Erythroblast (primary cell): ENCODE results near the gene ITPK1.

Experiments
- GATA1 ChIP-seq: IDR thresholded peaks from 2 replicates; pipeline ENCODE4 v1.6.1; 2011; ENCODE audit warnings: low read depth, mild to moderate bottlenecking, control low read depth, low read length, moderate library complexity
- POLR2A ChIP-seq: IDR thresholded peaks from 2 replicates; pipeline ENCODE4 v1.6.1; 2011; ENCODE audit warnings: mild to moderate bottlenecking, low read length

DNA sequence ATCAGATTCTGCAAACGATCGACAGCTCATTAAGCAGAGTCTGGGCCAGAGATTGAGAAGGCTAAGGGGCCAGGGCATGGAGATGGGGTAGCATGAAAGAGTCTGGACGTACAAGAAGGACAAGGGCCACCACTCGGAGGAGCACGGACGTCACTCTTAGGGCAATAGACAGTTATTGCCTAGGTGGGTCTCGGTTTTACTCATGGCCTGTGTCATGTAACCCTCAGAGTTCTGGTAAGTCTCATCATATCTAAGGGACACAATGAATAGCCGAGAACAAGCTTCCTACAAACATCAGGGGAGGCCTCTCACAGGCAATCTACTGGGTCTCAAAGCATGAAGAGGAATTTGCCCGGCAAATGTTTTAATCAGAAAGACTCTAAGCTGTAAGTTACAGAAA, 30.4 kb upstream of the ITPK1 start:
- no peak for TF ChIP-seq POLR2A
- no peak for TF ChIP-seq GATA1
